Erythroblast (primary cell): Measurements from ENCODE around the gene MCRIP2.

ENCODE experiments used
- GATA1 ChIP-seq: IDR thresholded peaks from 2 replicates; pipeline ENCODE4 v1.6.1; 2011; ENCODE audit warnings: low read depth, mild to moderate bottlenecking, control low read depth, low read length, moderate library complexity
- POLR2A ChIP-seq: IDR thresholded peaks from 2 replicates; pipeline ENCODE4 v1.6.1; 2011; ENCODE audit warnings: mild to moderate bottlenecking, low read length

GRCh38 chr16:624526-625070 lies 17.0 kb upstream of the MCRIP2 start:
- TF ChIP-seq POLR2A (no peak), GATA1 (no peak)
